MCF 10A (cell line): ENCODE measurements around the gene ADAMTS8. TPM values are rescaled to one million over a fixed set of nuclear protein-coding genes. Genes with fewer than 3 reads are reported as not detected.

Experiments used
- BruUV-seq: library from RNA; stranded (reverse); fragments of 400-500 nt; replicated peaks from 2 replicates; lab custom pipeline; 2021; lab: Mats Ljungman, UMichigan
- CTCF ChIA-PET: fragments of 300-600 bp; sonication (Branson Sonifier 250); formaldehyde crosslinking; extraction: SDS; loops from one replicate; lab custom pipeline; 2021; ENCODE audit warnings: antibody characterized with exemption, inconsistent platforms; lab: Yijun Ruan, JAX
- POLR2A ChIA-PET: fragments of 300-600, 350-650 bp; sonication (Branson Sonifier 250); formaldehyde crosslinking; extraction: SDS; loops from one replicate; lab custom pipeline; 2020; ENCODE audit warnings: antibody characterized with exemption, inconsistent platforms; lab: Yijun Ruan, JAX
- DNase-seq: peaks from one replicate; pipeline ENCODE4 v3.0.0-alpha.2; 2018; ENCODE audit not compliant: unreplicated experiment
- H3K27ac Mint-ChIP-seq: one replicate; pipeline ENCODE4 v1.8.0; 2022; ENCODE audit warnings: mild to moderate bottlenecking, low read depth, mixed read lengths; ENCODE audit not compliant: unreplicated experiment
- H3K27me3 Mint-ChIP-seq: one replicate; pipeline ENCODE4 v1.8.0; 2022; ENCODE audit warnings: mixed read lengths; ENCODE audit not compliant: insufficient read depth, unreplicated experiment
- H3K36me3 Mint-ChIP-seq: one replicate; pipeline ENCODE4 v1.8.0; 2022; ENCODE audit warnings: mild to moderate bottlenecking, moderate library complexity, mixed read lengths; ENCODE audit not compliant: insufficient read depth, unreplicated experiment
- H3K4me1 Mint-ChIP-seq: one replicate; pipeline ENCODE4 v1.8.0; 2022; ENCODE audit warnings: mixed read lengths; ENCODE audit not compliant: insufficient read depth, unreplicated experiment
- H3K4me3 Mint-ChIP-seq: one replicate; pipeline ENCODE4 v1.8.0; 2022; ENCODE audit warnings: mild to moderate bottlenecking, moderate library complexity, mixed read lengths; ENCODE audit not compliant: unreplicated experiment
- H3K9me3 Mint-ChIP-seq: one replicate; pipeline ENCODE4 v1.8.0; 2022; ENCODE audit warnings: mixed read lengths; ENCODE audit not compliant: unreplicated experiment
- CTCF ChIP-seq: fragments of 200-600 bp; IDR thresholded peaks from one replicate; pipeline ENCODE4 v1.8.0; 2022; ENCODE audit warnings: antibody characterized with exemption, mild to moderate bottlenecking; ENCODE audit not compliant: unreplicated experiment
- intact Hi-C: fragments of 100-400 bp; cut with micrococcal nuclease; formaldehyde crosslinking; loops from 2 replicates; pipeline ENCODE4 v1.14.1; 2022
- total RNA-seq: library from RNA; stranded (reverse); gene quantifications from 2 replicates; pipeline ENCODE4 v1.2.3, GENCODE V29; 2022

The ADAMTS8 gene
- total RNA-seq, 1 experiment from 2014 or later: not detected

- Mint-ChIP-seq H3K27me3 (peaks cover 33% of the 10 kb centered on the region), H3K27ac (no peak overlapping the region)
- POLR2A ChIA-PET: no interaction called here
Observed at GRCh38 chr11:130402570-130402969, 25.8 kb downstream of the ADAMTS8 start.

GRCh38 chr11:130400781-130401483, 27.5 kb downstream of the ADAMTS8 start:
- TF ChIP-seq CTCF: no peak
- Mint-ChIP-seq H3K36me3 (no peaks in the 10 kb centered on the region), H3K27me3 (peaks cover 49% of the 10 kb centered on the region), H3K27ac (no peak overlapping the region), H3K4me3 (no peak overlapping the region), H3K4me1 (peaks cover 19% of the 10 kb centered on the region), H3K9me3 (no peaks in the 10 kb centered on the region)
- CTCF ChIA-PET: interaction anchor here (0.6 to 0.8 kb wide), 2 partner anchors 11 to 523 kb away, joined by 3 read pairs; no protein-coding TSS in a partner anchor
- intact Hi-C loops: no loop called here
- BruUV-seq: no TSS peak
- DNase-seq: no peak
- POLR2A ChIA-PET: no interaction called here

More at GRCh38 chr11:130402570-130402969, 25.8 kb downstream of the ADAMTS8 start:
- no peak overlapping the region for H3K4me3 Mint-ChIP-seq
- intact Hi-C loops: no loop called here
- TF ChIP-seq CTCF: no peak
- DNase-seq: no peak
- no peaks in the 10 kb centered on the region for H3K36me3 Mint-ChIP-seq
- no TSS peak for BruUV-seq
- CTCF ChIA-PET: no interaction called here
- peaks cover 19% of the 10 kb centered on the region for H3K4me1 Mint-ChIP-seq
- H3K9me3 Mint-ChIP-seq: no peaks in the 10 kb centered on the region

- TF ChIP-seq CTCF: no peak
- ChIA-PET POLR2A (no interaction called here), CTCF (interaction anchor here (1.2 to 2.2 kb wide), 2 partner anchors 463 to 495 kb away, joined by 4 to 6 read pairs; no protein-coding TSS in a partner anchor)
- Mint-ChIP-seq H3K4me3 (no peak overlapping the region), H3K9me3 (no peaks in the 10 kb centered on the region), H3K27me3 (peaks cover 58% of the 10 kb centered on the region), H3K4me1 (peaks cover 19% of the 10 kb centered on the region), H3K27ac (no peak overlapping the region), H3K36me3 (no peaks in the 10 kb centered on the region)
- no peak for DNase-seq
- intact Hi-C loops: no loop called here
- no TSS peak for BruUV-seq
Observed at GRCh38 chr11:130399196-130399595, 29.2 kb downstream of the ADAMTS8 start.

- Mint-ChIP-seq H3K36me3 (no peaks in the 10 kb centered on the region), H3K27ac (no peak overlapping the region), H3K4me3 (no peak overlapping the region), H3K4me1 (peaks cover 6% of the 10 kb centered on the region), H3K27me3 (peaks cover 73% of the 10 kb centered on the region), H3K9me3 (no peaks in the 10 kb centered on the region)
- DNase-seq: no peak
- ChIA-PET CTCF (no interaction called here), POLR2A (no interaction called here)
- intact Hi-C loops: no loop called here
- TF ChIP-seq CTCF: no peak
- no TSS peak for BruUV-seq
Observed at GRCh38 chr11:130397780-130398179, 30.6 kb downstream of the ADAMTS8 start.
